D341Med (cell line): ENCODE measurements around the gene GRPEL1.

Source experiments
- DNase-seq: peaks from one replicate; pipeline ENCODE4 v3.0.0; 2012; ENCODE audit warnings: low spot score

GRPEL1 gene

DNA sequence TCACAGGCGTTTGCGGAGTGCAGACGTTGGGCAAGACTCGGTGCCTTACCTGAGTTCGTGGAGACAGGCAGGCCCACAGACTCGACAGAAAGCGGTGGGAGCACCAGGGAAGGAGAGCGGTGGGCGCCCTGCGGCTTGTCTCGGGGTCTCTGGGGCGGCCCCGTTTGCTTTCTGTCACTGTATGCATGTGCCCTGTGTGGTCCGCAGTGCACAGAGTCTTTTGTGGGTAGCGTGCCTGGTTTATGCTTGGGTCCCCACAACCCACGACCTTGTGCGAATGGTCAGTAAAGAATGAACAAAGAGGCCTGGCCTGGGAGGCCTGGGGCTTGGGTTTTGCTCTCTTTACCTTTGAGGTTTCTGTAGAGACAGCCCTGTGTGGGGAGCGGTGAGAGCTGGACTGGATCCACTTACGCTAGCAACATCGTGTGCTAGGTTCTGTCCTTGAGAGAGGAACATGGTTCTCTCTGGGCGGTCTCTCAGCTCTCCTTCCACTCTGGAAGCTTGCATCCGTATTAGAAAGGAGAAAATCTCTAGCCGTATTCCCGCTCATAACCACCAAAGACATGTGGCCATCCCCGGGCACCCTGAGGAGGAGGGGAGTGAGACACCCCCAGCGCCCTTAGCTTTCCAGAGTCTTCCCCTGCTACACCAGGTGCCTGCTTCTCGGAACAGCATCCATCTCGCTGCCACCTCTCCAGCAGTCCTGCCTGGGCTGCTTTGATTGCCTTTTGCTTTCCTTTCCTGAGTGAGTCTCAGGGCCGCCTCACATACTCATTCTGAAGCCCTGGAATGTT lies 23.5 kb downstream of the GRPEL1 start:
- DNase-seq, result no peak

DNA sequence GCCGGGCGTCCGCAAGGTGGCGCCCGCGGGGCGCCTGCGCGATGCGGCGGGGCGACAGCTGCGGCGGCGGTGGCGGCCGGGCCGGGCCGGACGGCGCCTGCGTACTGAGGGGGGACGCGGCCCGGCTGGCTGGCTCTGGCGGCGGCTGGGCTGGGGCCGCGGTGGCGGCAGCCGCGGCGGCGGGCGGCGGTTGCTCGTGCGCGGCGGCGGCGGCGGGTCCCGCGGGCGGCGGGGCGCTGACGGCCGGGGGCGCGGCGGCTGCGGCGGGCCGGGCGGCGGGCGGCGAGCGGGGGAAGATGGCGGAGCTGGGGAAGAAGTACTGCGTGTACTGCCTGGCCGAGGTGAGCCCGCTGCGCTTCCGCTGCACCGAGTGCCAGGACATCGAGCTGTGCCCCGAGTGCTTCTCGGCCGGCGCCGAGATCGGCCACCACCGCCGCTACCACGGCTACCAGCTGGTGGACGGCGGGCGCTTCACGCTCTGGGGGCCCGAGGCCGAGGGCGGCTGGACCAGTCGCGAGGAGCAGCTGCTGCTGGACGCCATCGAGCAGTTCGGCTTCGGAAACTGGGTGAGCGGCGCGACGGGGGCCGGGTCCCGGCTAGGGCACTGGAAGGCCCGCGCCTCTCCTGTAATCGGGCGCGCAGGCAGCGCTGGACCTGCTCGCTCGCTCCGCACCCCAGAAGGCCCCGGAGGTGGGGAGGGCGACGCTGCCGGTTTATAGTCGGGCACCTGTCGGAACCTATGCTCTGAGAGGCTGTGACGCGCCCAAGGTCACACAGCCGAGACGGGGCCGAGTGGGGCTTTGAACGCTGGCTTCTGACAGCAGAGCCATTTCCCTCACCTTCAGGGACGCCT lies 24.4 kb downstream of the GRPEL1 start, which contains the start of gene TADA2B:
Gene TADA2B (plus strand): TSS at position 89 of the 853 bp plus-strand sequence. CDS start 208 bp downstream, at position 297.
- peak; percentile 100 for DNase-seq

DNA sequence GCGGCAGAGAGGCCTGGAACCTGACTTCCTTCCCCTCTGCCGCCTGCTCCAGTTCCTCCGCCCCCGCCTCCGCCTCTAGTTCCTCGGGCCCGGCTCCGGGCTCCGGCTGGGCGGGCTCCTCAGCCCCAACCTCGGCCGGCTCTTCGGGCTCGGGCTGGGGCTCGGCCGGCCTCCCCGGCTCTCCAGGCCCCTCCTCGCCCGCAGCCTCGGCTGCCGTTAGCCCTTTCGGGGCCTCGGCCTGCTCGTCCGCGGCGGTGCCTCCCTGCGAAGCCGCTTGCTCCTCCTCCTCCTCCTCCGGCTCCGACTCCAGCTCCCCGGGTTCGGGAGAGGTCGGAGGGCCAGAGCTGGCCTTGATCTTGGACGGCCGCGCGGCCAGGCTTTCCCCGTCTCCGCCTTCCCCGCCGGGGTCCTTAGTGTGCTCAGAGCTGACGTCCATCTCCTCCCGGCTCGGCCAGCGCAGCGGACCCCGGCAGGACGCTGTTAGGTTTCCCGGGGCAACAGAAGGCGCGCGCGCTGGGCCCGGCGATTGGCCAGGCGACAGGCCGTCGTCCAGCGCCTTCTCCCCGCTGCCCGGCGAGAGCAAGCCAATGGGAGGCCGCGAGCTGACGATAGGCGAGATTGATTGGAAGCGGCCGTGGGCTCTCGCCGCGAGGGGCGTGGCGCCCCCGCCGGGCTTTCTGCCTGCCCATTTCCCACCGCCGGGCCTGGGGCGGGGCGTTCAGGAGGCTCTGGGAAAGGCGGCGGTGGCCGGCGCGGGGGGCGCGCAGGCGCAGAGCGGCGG lies 25.2 kb downstream of the GRPEL1 start:
- DNase-seq, result no peak

DNA sequence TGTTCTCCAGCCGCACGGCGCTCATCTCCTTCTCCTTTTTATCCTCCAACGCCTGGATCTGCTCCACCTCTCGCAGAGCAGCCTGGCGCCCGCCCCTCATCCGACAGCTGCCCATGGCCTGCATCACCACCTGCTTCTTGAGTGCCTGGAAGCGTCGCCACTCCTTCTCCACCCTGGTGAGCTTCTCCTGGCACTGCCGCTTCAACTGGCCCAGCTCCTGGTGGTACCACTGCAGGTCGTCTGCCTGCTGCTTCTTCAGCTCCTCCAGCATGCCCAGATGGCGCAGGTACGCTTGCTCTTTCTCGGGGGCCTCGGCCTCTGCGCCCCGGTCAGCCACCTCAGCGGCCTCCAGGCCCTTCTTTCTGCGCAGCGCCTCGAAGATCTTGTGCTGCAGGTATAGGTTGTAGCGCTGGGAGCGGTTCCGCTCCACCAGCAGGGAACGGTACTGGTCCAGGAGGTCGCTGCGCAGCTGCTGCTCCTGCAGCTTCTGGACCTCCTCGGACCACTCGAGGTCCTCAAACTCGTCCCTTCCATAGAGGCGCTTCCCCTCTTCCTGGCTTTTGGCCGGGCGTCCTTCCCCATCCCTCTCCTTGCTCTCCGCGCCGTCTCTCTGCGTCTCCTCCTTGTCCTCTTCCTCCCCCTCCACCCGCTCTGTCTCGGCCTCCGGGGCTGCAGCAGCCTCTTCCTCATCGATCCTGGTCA lies 25.9 kb downstream of the GRPEL1 start:
- no peak for DNase-seq

DNA sequence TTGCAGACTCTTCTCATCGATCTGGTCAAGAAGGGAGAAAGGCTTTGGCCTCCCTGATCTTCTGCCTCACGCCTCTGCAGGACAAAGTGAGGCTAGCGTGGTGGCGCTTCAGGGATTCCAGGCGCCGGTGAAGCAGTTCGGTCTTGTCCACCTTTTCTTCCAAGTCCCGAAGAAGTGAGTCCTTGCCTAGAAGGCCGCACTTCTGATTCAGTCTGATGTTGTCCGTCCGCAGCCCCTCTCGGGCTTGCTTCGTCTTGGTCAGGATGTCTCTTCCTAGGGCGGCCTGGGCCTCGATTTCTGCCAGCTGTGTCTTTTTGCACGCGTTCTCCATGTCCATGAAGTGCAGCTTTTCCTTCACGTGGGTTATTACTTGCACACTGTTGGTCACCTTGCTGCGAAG lies 26.6 kb downstream of the GRPEL1 start:
- DNase-seq, result no peak

DNA sequence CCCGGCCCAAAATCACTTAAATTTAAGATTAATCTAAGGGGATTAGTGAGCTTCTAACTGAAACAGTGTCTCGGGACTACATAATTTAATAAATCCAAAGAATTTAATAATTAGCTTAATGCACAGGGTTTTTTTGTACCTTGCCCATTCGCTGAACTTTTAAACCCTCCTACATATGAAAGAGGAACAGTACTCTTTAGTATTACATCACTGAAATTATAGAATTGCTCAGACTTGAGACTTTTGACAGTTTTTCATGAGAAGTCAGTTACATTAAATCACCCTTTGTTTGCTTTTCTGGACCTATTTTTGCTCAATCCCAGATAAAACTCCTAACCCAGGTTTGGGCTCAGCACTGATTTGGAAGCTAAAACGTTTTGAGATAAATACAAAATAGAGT lies 27.1 kb downstream of the GRPEL1 start:
- DNase-seq, result no peak

DNA sequence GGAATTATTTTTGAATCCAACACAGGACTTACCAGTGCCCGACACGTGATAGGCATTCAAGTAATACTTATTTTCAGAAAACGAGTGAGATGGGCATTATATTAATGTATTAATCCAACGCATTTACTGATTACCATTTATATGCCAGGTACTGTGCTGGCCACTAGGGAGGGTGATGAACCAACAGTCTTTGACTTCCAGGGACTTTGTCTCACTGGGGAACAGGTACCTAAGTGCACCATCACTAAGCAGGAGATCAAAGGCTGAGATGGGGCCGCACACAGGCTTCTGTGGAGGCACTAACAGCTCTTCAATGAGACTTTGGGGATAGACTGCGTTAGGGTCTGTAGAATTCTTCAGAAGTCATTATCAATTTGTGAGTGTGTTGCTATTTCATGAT lies 30.4 kb downstream of the GRPEL1 start:
- DNase-seq, result no peak

DNA sequence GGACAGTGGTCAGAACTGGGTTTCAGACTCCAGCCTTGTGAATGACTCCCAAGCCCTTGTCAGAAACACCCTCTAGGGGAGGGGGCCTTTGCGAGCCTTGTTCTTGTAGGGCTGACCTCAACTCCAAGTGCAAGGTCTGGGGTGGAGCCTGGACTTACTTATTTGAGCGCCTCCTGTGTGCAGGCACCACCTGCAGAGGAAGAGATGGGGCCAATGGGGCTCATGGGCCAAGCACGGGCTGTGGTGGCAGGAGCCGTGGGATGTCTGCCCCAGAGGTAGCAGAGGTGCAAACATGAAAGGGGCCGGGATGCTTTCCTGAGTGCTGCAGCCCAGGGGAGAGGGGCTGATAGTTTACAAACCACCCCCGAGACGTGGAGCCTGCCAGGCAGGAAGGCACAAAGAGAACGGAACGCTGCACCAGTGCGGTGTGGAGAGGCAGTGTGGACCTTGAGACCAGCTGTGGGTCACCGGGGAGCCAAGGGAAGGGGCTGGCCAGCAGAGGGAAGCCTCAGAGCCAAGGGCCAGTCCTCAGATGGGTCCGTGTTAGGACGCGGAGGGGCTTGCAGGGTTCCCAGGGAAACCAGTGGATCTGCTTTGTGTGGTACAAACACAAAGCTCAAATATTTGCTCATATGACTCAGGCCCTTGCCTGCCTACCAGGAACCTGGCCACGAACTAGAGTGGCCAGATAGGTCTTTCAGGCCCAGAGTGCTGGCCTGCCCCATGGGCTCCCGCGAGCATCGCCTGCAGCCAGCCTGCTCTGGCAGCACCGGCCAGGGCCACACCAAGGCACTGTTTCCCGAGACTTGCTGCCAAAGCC lies 33.4 kb downstream of the GRPEL1 start:
- no peak for DNase-seq

DNA sequence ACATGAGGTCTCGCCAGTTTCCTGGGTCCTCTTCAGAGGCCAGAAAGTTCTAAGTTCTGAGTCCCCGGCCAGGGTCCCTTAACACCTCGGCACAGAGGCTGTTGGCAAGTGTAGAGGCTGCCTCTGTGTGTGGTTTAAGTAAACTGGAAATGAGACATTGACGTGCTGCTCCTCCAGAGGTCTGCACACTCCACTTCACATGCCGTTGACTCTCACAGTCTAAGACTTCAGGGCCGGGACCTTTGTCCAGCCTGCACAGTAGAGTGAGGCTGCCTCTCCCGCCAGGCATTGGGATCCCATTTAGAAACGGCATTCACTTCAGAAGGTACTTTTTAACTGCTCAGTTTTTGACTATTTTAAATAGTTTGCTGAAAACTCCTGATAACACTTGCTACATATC lies 35.3 kb downstream of the GRPEL1 start:
- no peak for DNase-seq

DNA sequence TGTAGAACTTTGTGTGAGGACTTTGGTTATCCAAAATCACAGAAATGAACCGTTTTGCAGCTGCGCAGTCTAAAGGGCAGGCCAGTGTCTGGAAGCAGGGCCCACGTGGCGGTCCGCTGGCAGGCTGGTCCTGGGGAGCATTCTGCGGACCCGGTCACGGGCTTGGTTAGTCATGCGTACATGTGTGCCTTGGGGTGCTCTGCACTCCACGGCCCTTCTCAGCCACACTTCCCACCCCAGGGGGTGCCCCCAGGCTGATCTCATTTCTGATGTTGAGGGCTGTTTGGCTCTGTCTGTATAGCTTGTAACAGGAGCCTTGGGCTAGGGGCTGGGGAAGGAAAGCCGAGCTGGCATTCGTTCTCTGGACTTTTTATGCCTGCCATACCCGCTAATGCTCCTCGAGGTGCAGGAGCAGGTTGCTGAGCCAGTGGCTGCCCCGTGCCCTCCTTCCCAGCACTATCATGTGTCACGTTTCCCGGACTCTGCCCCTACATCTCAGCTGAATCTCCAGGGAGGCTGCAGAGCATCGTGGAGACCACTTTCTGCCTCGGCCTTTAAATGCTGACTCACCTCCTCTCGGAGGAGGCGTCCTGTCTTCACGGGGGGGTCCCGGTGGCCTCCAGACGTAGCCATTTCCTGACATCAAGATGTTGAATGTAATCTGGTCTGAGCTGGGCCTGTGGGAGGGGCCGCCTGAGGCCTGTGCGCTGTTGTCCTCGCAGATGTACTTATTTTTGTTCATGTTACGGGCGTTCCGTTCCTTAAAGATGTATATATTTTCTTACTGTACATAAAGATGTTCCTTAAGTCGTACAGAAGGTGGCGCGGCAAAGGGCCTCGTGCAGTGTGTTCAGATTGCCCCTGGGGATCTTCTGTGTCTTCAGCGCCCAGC lies 36.1 kb downstream of the GRPEL1 start:
- DNase-seq, result no peak

DNA sequence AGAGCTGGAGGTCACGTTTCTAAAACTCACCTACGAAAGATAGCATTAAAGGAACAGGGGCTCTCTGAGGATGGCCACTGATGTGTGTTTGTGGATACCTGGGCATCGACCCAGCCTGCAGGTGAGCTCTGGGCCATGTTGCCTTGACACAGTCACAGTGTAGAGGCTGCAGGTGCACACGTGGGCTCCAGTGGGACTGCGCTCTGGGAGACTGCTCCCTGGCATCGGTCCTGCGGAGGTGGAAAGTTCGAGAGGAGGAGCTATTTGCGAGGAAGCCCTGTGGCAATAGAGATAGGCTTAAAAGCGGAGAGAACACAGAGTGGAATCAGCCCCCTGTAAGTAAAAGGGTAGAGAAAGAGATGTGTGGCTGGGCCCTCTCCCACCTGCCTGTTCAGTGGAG lies 37.0 kb downstream of the GRPEL1 start:
- DNase-seq, result no peak

DNA sequence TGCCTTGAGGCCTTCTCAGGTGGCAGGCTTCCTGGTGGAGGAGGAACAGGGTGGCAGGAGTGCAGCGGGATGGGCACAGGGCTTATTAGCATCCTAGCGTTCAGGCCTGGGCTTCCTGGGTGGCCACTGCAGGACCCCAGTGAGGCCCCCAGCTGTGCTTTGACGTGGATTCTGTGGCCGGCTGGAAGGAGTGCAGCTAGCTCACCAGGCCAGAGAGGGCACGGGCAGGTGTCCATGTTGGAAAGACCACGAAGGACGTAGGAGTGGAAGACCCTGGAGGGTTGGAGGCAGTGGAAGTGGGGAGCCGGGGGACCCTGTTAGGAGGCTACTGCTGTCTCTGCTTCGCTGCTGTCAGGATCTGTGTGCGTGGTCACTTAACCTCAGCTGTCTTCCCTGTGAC lies 37.9 kb downstream of the GRPEL1 start:
- DNase-seq, result no peak

DNA sequence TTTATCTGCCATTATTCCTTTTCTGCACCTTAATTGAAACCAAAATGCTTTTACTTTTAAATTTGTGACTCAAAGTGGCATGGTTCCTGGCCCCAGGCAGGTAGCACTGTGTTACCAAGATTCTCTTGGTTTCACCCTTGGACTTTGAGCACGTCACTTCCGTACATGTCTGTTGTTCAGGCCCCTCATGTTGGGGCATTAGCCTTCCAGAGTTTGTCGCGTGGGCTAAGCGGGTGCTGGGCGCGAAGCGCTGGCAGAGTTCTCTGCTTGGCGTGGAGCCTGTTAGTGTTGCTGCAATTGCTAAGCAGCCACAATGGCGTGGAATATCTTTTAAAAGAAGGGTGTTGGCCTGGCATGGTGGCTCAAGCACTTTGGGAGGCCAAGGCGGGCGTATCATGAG lies 38.7 kb downstream of the GRPEL1 start:
- DNase-seq, result no peak

DNA sequence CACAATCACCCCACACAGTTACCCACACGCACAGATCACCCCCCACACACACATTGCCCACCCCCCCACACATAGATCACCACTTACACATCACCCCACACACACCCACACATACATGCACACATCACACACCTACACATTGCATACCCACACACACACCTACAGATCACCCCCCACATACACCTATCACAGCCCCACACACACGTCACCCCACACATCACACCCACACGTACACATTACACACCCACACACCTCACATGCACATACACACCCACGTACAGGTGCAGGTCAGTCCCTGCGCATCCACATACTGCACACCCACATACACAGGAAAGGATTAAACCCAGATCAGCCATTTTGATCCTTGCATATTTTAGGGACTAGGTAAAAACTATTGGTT lies 40.0 kb downstream of the GRPEL1 start:
- no peak for DNase-seq

DNA sequence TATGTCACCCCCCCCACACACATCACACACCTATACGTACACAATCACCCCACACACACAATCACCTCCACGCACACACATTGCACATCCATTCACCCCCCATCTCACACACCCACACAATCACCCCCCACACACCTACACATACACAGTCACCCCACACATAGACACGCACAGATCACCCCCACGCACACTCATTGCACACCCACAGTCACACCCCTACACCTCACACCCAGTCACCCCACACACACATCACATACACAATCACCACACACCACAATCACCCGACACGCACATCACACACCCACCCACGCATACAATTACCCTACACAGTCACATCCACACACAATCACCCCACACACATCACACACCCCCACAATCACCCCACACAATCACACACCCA lies 40.6 kb downstream of the GRPEL1 start:
- no peak for DNase-seq

DNA sequence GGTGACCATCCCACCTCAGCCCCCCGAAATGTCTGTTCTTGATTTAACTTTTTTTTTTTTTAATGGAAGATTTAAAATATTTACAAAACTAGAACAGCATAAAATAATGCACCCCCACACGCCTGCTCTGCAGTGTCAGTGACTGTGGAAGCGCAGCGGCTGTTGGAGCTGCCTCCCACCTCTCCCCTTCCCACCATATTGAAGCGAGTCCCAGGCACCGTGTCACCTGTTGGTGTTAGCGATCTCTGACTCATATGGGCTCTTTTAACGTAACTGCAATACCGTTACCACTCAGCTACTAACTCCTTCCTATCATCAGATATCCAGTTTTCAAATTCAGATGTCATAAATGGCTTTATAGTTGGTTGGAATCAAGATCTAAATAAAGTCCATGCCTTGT lies 41.8 kb downstream of the GRPEL1 start:
- no peak for DNase-seq

DNA sequence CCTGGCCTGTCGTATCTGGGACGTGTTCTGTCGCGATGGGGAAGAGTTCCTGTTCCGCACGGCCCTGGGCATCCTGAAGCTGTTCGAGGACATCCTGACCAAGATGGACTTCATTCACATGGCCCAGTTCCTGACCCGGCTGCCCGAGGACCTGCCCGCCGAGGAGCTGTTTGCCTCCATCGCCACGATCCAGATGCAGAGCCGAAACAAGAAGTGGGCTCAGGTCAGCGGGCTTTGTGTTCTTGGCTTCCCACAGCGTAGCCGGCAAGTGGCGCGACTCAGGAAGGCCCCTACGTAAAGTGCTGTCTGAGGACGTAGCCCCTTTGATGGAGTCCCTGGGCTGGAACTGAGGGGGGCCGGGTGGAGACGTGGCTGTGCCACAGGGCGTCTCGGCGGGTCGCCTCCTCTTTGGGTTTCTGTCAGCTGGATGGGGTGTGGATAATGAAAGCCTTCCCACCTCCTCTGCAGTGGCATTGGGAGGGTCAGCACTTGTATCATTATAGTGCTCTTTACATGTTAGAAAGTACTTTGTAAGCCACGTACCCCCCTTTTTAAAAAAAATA lies 42.7 kb downstream of the GRPEL1 start:
- no peak for DNase-seq

DNA sequence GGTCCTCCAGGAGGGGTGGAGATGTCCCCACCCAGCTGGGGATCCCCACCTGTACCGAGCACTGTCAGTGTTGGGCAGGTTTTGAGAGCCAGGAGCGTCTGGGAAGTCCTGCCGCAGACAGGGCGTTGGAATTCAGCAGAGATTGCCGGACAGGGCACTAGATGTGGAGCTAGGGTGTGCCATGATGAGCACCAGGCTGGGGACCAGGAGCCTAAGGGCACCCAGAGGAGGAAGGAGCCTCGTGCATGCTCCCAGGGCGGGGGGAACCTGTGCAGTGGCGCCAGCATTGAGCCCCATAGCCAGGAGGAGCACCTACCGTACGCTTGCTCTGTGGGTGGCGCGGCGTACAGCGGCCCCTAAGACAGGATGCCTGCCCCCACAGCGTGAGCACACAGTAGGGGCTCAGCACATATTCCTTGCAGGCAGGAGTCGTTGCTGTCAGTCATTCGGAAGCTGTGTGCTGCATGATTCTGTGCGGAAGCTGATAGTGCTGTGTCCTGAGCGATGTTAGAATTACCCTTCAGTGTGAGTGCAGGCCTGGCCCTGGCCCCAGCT lies 43.5 kb downstream of the GRPEL1 start:
- no peak for DNase-seq

DNA sequence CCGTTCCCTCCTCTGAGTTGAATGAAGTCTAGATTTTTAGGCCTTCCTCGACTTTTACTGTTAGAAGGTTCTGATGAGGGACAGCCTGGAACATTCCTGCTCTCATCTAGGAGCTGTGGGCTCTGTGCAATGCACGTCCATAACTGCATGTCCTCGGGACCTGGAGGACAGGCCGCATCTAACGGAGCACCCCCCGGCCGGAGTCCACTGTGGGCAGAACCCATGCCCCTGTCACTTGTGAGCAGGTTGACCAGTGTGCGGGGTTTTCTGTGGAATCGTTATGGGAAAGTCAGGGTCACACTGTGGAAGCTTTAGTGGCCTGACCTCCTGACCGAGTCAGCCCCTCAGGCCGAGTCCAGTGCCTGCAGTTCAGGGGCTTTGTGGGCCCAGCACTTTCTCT lies 44.0 kb downstream of the GRPEL1 start:
- DNase-seq, result no peak
